H9 (cell line): ENCODE data around the gene P2RY14. TPM values are rescaled to one million over a fixed set of nuclear protein-coding genes. Genes with fewer than 3 reads are reported as not detected.

Source experiments
- DNase-seq: peaks from one replicate; pipeline ENCODE4 v3.0.0-alpha.2; 2017
- H2AFZ ChIP-seq: one replicate; pipeline ENCODE4 v1.6.1; 2013; ENCODE audit warnings: mild to moderate bottlenecking, low read length, control low read depth, moderate library complexity
- H2AK5ac ChIP-seq: 2 replicates; pipeline ENCODE4 v1.6.1; 2013; ENCODE audit warnings: low read length, control low read depth, mixed read lengths; ENCODE audit not compliant: insufficient read length
- H2BK120ac ChIP-seq: one replicate; pipeline ENCODE4 v1.6.1; 2013; ENCODE audit warnings: low read depth, mild to moderate bottlenecking, low read length, control low read depth, inconsistent platforms; ENCODE audit not compliant: poor library complexity, severe bottlenecking
- H2BK12ac ChIP-seq: 2 replicates; pipeline ENCODE4 v1.6.1; 2013; ENCODE audit warnings: low read length, control low read depth, mixed read lengths, low read depth; ENCODE audit not compliant: insufficient read length
- H2BK15ac ChIP-seq: 2 replicates; pipeline ENCODE4 v1.6.1; 2013; ENCODE audit warnings: low read depth, low read length, control low read depth
- H2BK20ac ChIP-seq: one replicate; pipeline ENCODE4 v1.6.1; 2013; ENCODE audit warnings: low read depth, mild to moderate bottlenecking, low read length, control low read depth, inconsistent platforms; ENCODE audit not compliant: poor library complexity, severe bottlenecking
- H2BK5ac ChIP-seq: 2 replicates; pipeline ENCODE4 v1.6.1; 2013; ENCODE audit warnings: low read length, control low read depth, mixed read lengths; ENCODE audit not compliant: insufficient read length
- H3K14ac ChIP-seq: 2 replicates; pipeline ENCODE4 v1.6.1; 2013; ENCODE audit warnings: low read length, control low read depth; ENCODE audit not compliant: insufficient read depth
- H3K18ac ChIP-seq: 2 replicates; pipeline ENCODE4 v1.6.1; 2013; ENCODE audit warnings: low read depth, mild to moderate bottlenecking, mixed read lengths, low read length, control low read depth; ENCODE audit not compliant: insufficient read length
- H3K23ac ChIP-seq: 2 replicates; pipeline ENCODE4 v1.6.1; 2013; ENCODE audit warnings: low read length, control low read depth, mixed read lengths, low read depth; ENCODE audit not compliant: insufficient read length
- H3K23me2 ChIP-seq: 2 replicates; pipeline ENCODE4 v1.6.1; 2013; ENCODE audit warnings: low read depth, mild to moderate bottlenecking, mixed read lengths, low read length, control low read depth; ENCODE audit not compliant: insufficient read length, poor library complexity, severe bottlenecking
- H3K27ac ChIP-seq: 2 replicates; pipeline ENCODE4 v1.5.1; 2013; ENCODE audit warnings: low read length, control low read depth, mixed read lengths, low read depth; ENCODE audit not compliant: insufficient read length
- H3K27me3 ChIP-seq: 2 replicates; pipeline ENCODE4 v1.6.1; 2013; ENCODE audit warnings: low read length, control low read depth, inconsistent platforms; ENCODE audit not compliant: insufficient read depth
- H3K4ac ChIP-seq: 2 replicates; pipeline ENCODE4 v1.6.1; 2013; ENCODE audit warnings: low read depth, mild to moderate bottlenecking, control low read depth, inconsistent platforms, low read length, moderate library complexity
- H3K4me1 ChIP-seq: 2 replicates; pipeline ENCODE4 v1.6.1; 2013; ENCODE audit warnings: low read length, control low read depth, inconsistent platforms; ENCODE audit not compliant: insufficient read depth
- H3K4me2 ChIP-seq: 2 replicates; pipeline ENCODE4 v1.6.1; 2013; ENCODE audit warnings: low read length, control low read depth, mixed read lengths; ENCODE audit not compliant: insufficient read length, insufficient read depth
- H3K56ac ChIP-seq: 2 replicates; pipeline ENCODE4 v1.6.1; 2013; ENCODE audit warnings: low read depth, mild to moderate bottlenecking, mixed read lengths, low read length, control low read depth; ENCODE audit not compliant: insufficient read length
- H3K79me1 ChIP-seq: 2 replicates; pipeline ENCODE4 v1.6.1; 2013; ENCODE audit warnings: low read depth, mild to moderate bottlenecking, moderate library complexity, low read length, control low read depth, inconsistent platforms; ENCODE audit not compliant: insufficient read depth, poor library complexity, severe bottlenecking
- H3K79me2 ChIP-seq: 2 replicates; pipeline ENCODE4 v1.6.1; 2013; ENCODE audit warnings: low read length, control low read depth, inconsistent platforms; ENCODE audit not compliant: insufficient read depth
- H3K9ac ChIP-seq: 2 replicates; pipeline ENCODE4 v1.6.1; 2013; ENCODE audit warnings: low read length, control low read depth, mixed read lengths; ENCODE audit not compliant: insufficient read length; ENCODE audit errors: extremely low read depth
- H3K9me3 ChIP-seq: one replicate; pipeline ENCODE4 v1.6.1; 2013; ENCODE audit warnings: low read depth, low read length, inconsistent platforms; ENCODE audit not compliant: control insufficient read depth
- H3T11ph ChIP-seq: one replicate; pipeline ENCODE4 v1.6.1; 2013; ENCODE audit warnings: mild to moderate bottlenecking, low read length, control low read depth, inconsistent platforms
- H4K20me1 ChIP-seq: one replicate; pipeline ENCODE4 v1.6.1; 2013; ENCODE audit not compliant: control insufficient read depth, insufficient read length, insufficient read depth
- H4K5ac ChIP-seq: 2 replicates; pipeline ENCODE4 v1.6.1; 2013; ENCODE audit warnings: low read depth, mild to moderate bottlenecking, mixed read lengths, low read length, control low read depth; ENCODE audit not compliant: insufficient read length
- H4K8ac ChIP-seq: replicated peaks from 2 replicates; pipeline ENCODE4 v1.6.1; 2013; ENCODE audit warnings: low read length, control low read depth, mixed read lengths, low read depth; ENCODE audit not compliant: insufficient read length
- H4K91ac ChIP-seq: 2 replicates; pipeline ENCODE4 v1.6.1; 2013; ENCODE audit warnings: low read depth, mild to moderate bottlenecking, moderate library complexity, mixed read lengths, low read length, control low read depth; ENCODE audit not compliant: insufficient read length
- H3K27ac Mint-ChIP-seq, 3 experiments: 2 replicates in 2 of 3; 3 replicates in 1 of 3; pipeline ENCODE4 v1.8.0; 2020 to 2021; ENCODE audit warnings: mixed read lengths in 3 of 3, mild to moderate bottlenecking in 1 of 3, moderate library complexity in 1 of 3
- H3K27me3 Mint-ChIP-seq: 2 replicates; pipeline ENCODE4 v1.8.0; 2021; ENCODE audit warnings: low read depth, mild to moderate bottlenecking, moderate library complexity, mixed read lengths
- H3K36me3 Mint-ChIP-seq, 3 experiments: 2 replicates in 2 of 3; 3 replicates in 1 of 3; pipeline ENCODE4 v1.8.0; 2020 to 2021; ENCODE audit warnings: low read depth in 3 of 3, mixed read lengths in 3 of 3; ENCODE audit not compliant: insufficient read depth in 1 of 3
- H3K4me1 Mint-ChIP-seq, 2 experiments: 2 replicates each; pipeline ENCODE4 v1.8.0; 2020; ENCODE audit warnings: mixed read lengths in 2 of 2
- H3K4me3 Mint-ChIP-seq, 2 experiments: 2 replicates in 1 of 2; 3 replicates in 1 of 2; pipeline ENCODE4 v1.8.0; 2020 to 2021; ENCODE audit warnings: mild to moderate bottlenecking in 2 of 2, mixed read lengths in 2 of 2, moderate library complexity in 1 of 2
- H3K9me3 Mint-ChIP-seq, 2 experiments: 2 replicates in 1 of 2; 3 replicates in 1 of 2; pipeline ENCODE4 v1.8.0; 2020; ENCODE audit warnings: mild to moderate bottlenecking in 2 of 2, mixed read lengths in 2 of 2, moderate library complexity in 1 of 2
- CTCF ChIP-seq: fragments of 200-600 bp; sonication (generic); conservative IDR thresholded peaks from 3 replicates; pipeline ENCODE4 v1.8.0; 2021; ENCODE audit warnings: antibody characterized with exemption, mild to moderate bottlenecking
- WGBS: extraction: QIAGEN DNeasy Blood & Tissue Kit; methylation state at CpG from one replicate; pipeline ENCODE4 v1.1.7; 2013; ENCODE audit warnings: missing lambda C conversion rate, low lambda C conversion rate, mixed read lengths; ENCODE audit not compliant: insufficient read length; ENCODE audit errors: extremely low coverage; 5-methylcytosine and 5-hydroxymethylcytosine counted together
- total RNA-seq: library from RNA; stranded (reverse); gene quantifications from 2 replicates; pipeline ENCODE4 v1.2.1, GENCODE V29; 2021

Gene P2RY14
- total RNA-seq, 1 experiment from 2014 or later = not detected

- H3K27ac Mint-ChIP-seq = no peak overlapping the region; a peak in 1 of 7 replicates
- no peak for TF ChIP-seq CTCF
- H3K9ac ChIP-seq = no peak overlapping the region
- no peak overlapping the region for H2AFZ ChIP-seq
- no peaks in the 10 kb centered on the region for H4K20me1 ChIP-seq
- H3K23ac ChIP-seq = no peak overlapping the region
- no peak overlapping the region for H3K56ac ChIP-seq
- no peak overlapping the region for H3T11ph ChIP-seq
- H3K23me2 ChIP-seq = no peaks in the 10 kb centered on the region
- no peaks in the 10 kb centered on the region for H3K27me3 ChIP-seq
- no peak overlapping the region for H3K4ac ChIP-seq
- H2BK20ac ChIP-seq = no peak overlapping the region
- H4K91ac ChIP-seq = no peak overlapping the region
- no peaks in the 10 kb centered on the region for H3K27me3 Mint-ChIP-seq
- no peak for DNase-seq
- no peaks in the 10 kb centered on the region for H3K9me3 ChIP-seq
- no peak overlapping the region for H3K14ac ChIP-seq
- H3K4me3 Mint-ChIP-seq = no peak overlapping the region
- no peak overlapping the region for H4K8ac ChIP-seq
- no peak overlapping the region for H3K27ac ChIP-seq
- no peak overlapping the region for H3K18ac ChIP-seq
- H3K4me1 Mint-ChIP-seq = peaks cover 23 to 31% of the 10 kb centered on the region in 2 experiments
- WGBS = no CpG with 5 or more reads among the region's 6 CpGs
- no peaks in the 10 kb centered on the region for H3K79me2 ChIP-seq
- no peak overlapping the region for H4K5ac ChIP-seq
- no peak overlapping the region for H2AK5ac ChIP-seq
- no peak overlapping the region for H3K4me2 ChIP-seq
- H2BK15ac ChIP-seq = no peak overlapping the region
- H2BK120ac ChIP-seq = no peak overlapping the region
- no peak overlapping the region for H2BK12ac ChIP-seq
- no peaks in the 10 kb centered on the region; the same call in 1 of the 2 replicates for H3K4me1 ChIP-seq
- peaks cover 0 to 3% of the 10 kb centered on the region in 2 experiments; a peak in 1 of 5 replicates for H3K9me3 Mint-ChIP-seq
- H2BK5ac ChIP-seq = no peak overlapping the region
- H3K36me3 Mint-ChIP-seq = peaks cover 5 to 6% (median 6%) of the 10 kb centered on the region in 3 experiments; a peak in 5 of 7 replicates
- no peaks in the 10 kb centered on the region for H3K79me1 ChIP-seq
Observed at GRCh38 chr3:151234825-151235224, 43.5 kb downstream of the P2RY14 start.
